Kidney (tissue), 14 donors: ENCODE measurements around the gene EGR1. TPM values are rescaled to one million over a fixed set of nuclear protein-coding genes. Genes with fewer than 3 reads are reported as not detected.
A peak's percentile ranks its signal among the peaks of the same experiment; 100 is the strongest.

Experiments used
- DNase-seq, 5 donors: peaks; one replicate each; pipeline ENCODE4 v3.0.0-alpha.2; 2013 to 2020
- FAIRE-seq: peaks from 2 replicates; lab custom pipeline; 2012; peaks lifted over from hg19 to GRCh38; lab: Jason Lieb, UNC
- H3K27ac ChIP-seq, 2 donors: one replicate each; pipeline ENCODE4 v1.7.0; 2013; ENCODE audit warnings: low read depth in 2 of 2, low read length in 2 of 2, inconsistent platforms in 1 of 2
- H3K27me3 ChIP-seq: one replicate; pipeline ENCODE4 v1.7.1; 2013; ENCODE audit warnings: low read length, inconsistent platforms; ENCODE audit not compliant: control insufficient read depth, insufficient read depth
- H3K36me3 ChIP-seq, 3 donors: one replicate each; pipeline versions ENCODE4 v1.7.0 to v1.7.1; 2013; ENCODE audit warnings: low read length in 3 of 3, control low read depth in 1 of 3, inconsistent platforms in 1 of 3; ENCODE audit not compliant: insufficient read depth in 3 of 3, control insufficient read depth in 2 of 3
- H3K4me1 ChIP-seq, 3 donors: one replicate each; pipeline versions ENCODE4 v1.7.0 to v1.7.1; 2013; ENCODE audit warnings: low read length in 3 of 3, inconsistent platforms in 1 of 3, low read depth in 1 of 3; ENCODE audit not compliant: control insufficient read depth in 2 of 3, insufficient read depth in 2 of 3
- H3K4me3 ChIP-seq, 3 donors: one replicate each; pipeline versions ENCODE4 v1.7.0 to v1.8.1; 2013; ENCODE audit warnings: low read length in 3 of 3, control low read depth in 1 of 3, inconsistent platforms in 1 of 3
- H3K9ac ChIP-seq, 3 donors: one replicate each; pipeline versions ENCODE4 v1.7.0 to v1.7.1; 2013; ENCODE audit warnings: low read length in 3 of 3, control low read depth in 1 of 3, inconsistent platforms in 1 of 3
- H3K9me3 ChIP-seq, 3 donors: one replicate each; pipeline versions ENCODE4 v1.7.0 to v1.7.1; 2013; ENCODE audit warnings: low read length in 3 of 3, control low read depth in 1 of 3, inconsistent platforms in 1 of 3; ENCODE audit not compliant: control insufficient read depth in 2 of 3, insufficient read depth in 1 of 3
- intact Hi-C: fragments of 100-400 bp; cut with DNase I; formaldehyde crosslinking; loops from one replicate; pipeline ENCODE4 v1.11.1; 2022
- polyA plus RNA-seq: library from polyadenylated mRNA; stranded (reverse); fragments of 350-450 nt; fragmentation: Illumina TruSeq; extraction: RNeasy Lipid Tissue Mini Kit (QIAGEN cat#74804); gene quantifications from one replicate; pipeline ENCODE4 v1.2.3, GENCODE V29; 2014; ENCODE audit warnings: low read depth, low replicate concordance; ENCODE audit not compliant: insufficient read depth
- total RNA-seq: library from RNA; stranded (reverse); fragmentation: NEBNext Ultra II Directional; extraction: Animal tissue kit (Norgen Biotek cat#: 25700); gene quantifications from one replicate; pipeline ENCODE4 v1.2.1, GENCODE V29; 2021
- TF ChIP-seq, protein P1 (sequence below): IDR thresholded peaks from 3 replicates; pipeline ENCODE4 v1.5.1; 2012; ENCODE audit warnings: mild to moderate bottlenecking, moderate library complexity, borderline replicate concordance; ENCODE audit not compliant: insufficient read depth; ENCODE audit errors: extremely low read depth
- donor health status: control.
- donor health status: control.
- donor health status: control.
- donor health status: control.
- donor health status: control.
- donor health status: DM: yes; HTN: yes; CAD: no.
- donor health status: Normal renal cell carcinoma (clear cell type).

The EGR1 gene
- total and polyA plus RNA-seq, 2 donors from 2014 or later = 65.8 to 68.6 TPM

DNA sequence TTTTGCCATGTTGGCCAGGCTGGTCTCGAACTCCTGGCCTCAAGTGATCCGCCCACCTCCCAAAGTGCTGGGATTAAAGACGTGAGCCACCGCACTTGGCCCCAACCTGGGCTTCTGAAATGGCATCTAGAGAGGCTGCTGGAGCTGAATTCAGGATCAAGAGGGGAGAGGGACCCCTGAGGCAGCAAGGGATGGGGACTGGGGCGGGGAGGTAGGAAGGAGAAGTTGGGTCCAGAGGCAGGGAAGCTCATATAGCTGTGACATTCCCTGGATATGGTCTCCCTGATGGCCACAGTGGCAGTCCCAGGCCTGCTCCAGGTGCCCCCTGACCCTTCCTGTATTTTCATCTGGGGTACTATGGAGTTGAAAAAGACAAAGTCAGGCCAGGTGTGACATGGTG, 14.3 kb upstream of the EGR1 start:
- FAIRE-seq (no peak), DNase-seq (no peak)
- TF ChIP-seq, protein P1, sequence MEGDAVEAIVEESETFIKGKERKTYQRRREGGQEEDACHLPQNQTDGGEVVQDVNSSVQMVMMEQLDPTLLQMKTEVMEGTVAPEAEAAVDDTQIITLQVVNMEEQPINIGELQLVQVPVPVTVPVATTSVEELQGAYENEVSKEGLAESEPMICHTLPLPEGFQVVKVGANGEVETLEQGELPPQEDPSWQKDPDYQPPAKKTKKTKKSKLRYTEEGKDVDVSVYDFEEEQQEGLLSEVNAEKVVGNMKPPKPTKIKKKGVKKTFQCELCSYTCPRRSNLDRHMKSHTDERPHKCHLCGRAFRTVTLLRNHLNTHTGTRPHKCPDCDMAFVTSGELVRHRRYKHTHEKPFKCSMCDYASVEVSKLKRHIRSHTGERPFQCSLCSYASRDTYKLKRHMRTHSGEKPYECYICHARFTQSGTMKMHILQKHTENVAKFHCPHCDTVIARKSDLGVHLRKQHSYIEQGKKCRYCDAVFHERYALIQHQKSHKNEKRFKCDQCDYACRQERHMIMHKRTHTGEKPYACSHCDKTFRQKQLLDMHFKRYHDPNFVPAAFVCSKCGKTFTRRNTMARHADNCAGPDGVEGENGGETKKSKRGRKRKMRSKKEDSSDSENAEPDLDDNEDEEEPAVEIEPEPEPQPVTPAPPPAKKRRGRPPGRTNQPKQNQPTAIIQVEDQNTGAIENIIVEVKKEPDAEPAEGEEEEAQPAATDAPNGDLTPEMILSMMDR = no peak
- H3K9ac ChIP-seq = no peak overlapping the region
- peaks cover 0 to 4% (median 0%) of the 10 kb centered on the region in 3 donors for H3K4me1 ChIP-seq
- H3K4me3 ChIP-seq = no peak overlapping the region
- no peak overlapping the region for H3K27ac ChIP-seq
- no peaks in the 10 kb centered on the region for H3K27me3 ChIP-seq
- H3K36me3 ChIP-seq = no peaks in the 10 kb centered on the region
- intact Hi-C loops = loop anchor here (5.0 kb wide), 1 partner anchor 51 kb away; no protein-coding TSS in a partner anchor
- no peaks in the 10 kb centered on the region for H3K9me3 ChIP-seq

DNA sequence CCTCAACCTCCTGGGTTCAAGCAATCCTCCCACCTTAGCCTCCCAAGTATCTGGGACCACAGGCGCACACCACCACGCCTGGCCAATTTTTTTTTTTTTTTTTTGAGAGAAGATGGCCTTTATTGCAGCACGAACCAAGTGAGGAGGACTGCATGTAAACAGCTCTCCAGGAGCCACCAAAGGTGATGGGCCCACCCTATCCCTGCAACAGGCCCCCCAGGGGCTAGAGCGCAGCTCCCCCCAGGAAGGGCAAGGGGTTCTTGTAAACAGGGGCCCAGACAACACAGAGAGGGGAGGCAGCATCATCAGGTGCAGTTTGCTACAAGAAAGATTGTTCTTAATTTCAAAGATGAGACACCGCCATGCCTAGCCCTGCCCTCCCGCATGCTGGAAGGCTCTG, 12.6 kb upstream of the EGR1 start:
- no peak overlapping the region for H3K27ac ChIP-seq
- FAIRE-seq (no peak), DNase-seq (no peak)
- TF ChIP-seq, protein P1 = no peak
- H3K27me3 ChIP-seq = no peaks in the 10 kb centered on the region
- H3K4me3 ChIP-seq = no peak overlapping the region
- H3K9me3 ChIP-seq = no peaks in the 10 kb centered on the region
- no peaks in the 10 kb centered on the region for H3K36me3 ChIP-seq
- H3K9ac ChIP-seq = no peak overlapping the region
- H3K4me1 ChIP-seq = peaks cover 0 to 4% (median 0%) of the 10 kb centered on the region in 3 donors
- intact Hi-C loops = loop anchor here (5.0 kb wide), 1 partner anchor 50 kb away; no protein-coding TSS in a partner anchor

DNA sequence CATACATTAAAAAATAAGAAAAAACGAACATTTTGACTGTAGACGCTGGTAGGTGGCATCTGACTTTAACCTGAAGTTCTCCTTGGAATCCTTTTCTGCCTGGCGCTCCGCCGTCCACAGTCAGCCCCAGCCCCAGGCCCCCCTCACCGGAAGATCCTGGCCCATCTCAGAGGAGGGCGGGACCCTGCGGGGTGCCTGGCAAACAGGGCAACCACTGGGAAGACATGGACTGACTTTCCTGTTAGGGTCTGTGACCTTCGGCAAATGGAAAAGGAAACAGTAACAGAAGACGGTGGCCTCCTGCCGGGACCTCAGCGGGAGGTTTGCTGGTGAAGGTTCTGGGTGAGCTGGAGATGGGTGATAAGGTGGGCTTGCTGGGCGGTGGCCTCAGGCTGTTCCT, 11.7 kb upstream of the EGR1 start:
- no peak overlapping the region for H3K27ac ChIP-seq
- TF ChIP-seq, protein P1 = no peak
- no peak overlapping the region for H3K9ac ChIP-seq
- FAIRE-seq = no peak
- no peaks in the 10 kb centered on the region for H3K36me3 ChIP-seq
- no peak overlapping the region for H3K4me3 ChIP-seq
- no peaks in the 10 kb centered on the region for H3K9me3 ChIP-seq
- intact Hi-C loops = loop anchor here (5.0 kb wide), 1 partner anchor 49 kb away; no protein-coding TSS in a partner anchor
- peaks cover 0 to 7% (median 0%) of the 10 kb centered on the region in 3 donors for H3K4me1 ChIP-seq
- DNase-seq = peak in 1 of 5 donors; percentile 63
- H3K27me3 ChIP-seq = no peaks in the 10 kb centered on the region

DNA sequence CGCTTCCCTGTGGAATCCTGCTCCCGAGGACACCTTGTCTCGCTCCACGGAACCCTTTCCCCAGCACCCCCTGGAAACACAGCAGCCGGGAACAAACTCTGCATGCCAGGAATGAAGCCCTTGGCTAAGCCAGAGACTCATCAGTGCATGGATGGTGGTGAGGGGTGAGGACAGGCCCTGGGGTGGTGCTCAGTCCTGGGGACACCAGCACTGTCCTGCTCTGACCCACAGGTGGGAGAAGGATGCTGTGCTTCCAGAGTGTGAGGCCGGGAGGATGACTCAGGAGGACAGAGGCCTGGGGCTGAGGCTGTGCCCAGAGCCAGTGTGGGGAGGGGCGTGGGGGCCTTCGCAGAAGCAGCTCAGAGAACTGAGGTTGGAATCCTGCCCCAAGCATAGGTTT, 11.2 kb upstream of the EGR1 start:
- TF ChIP-seq, protein P1 = no peak
- no peaks in the 10 kb centered on the region for H3K36me3 ChIP-seq
- DNase-seq (no peak), FAIRE-seq (no peak)
- H3K27ac ChIP-seq = no peak overlapping the region
- intact Hi-C loops = loop anchor here (5.0 kb wide), 1 partner anchor 48 kb away; no protein-coding TSS in a partner anchor
- H3K4me3 ChIP-seq = no peak overlapping the region
- H3K4me1 ChIP-seq = peaks cover 0 to 7% (median 0%) of the 10 kb centered on the region in 3 donors
- H3K27me3 ChIP-seq = no peaks in the 10 kb centered on the region
- no peaks in the 10 kb centered on the region for H3K9me3 ChIP-seq
- no peak overlapping the region for H3K9ac ChIP-seq
